Measurements from ENCODE around the gene SAA2.
"Not testable (repeated sequence)": the region's sequence is repeated elsewhere in the genome, so short reads cannot be mapped to it uniquely, and the experiment has no call there.

DNA sequence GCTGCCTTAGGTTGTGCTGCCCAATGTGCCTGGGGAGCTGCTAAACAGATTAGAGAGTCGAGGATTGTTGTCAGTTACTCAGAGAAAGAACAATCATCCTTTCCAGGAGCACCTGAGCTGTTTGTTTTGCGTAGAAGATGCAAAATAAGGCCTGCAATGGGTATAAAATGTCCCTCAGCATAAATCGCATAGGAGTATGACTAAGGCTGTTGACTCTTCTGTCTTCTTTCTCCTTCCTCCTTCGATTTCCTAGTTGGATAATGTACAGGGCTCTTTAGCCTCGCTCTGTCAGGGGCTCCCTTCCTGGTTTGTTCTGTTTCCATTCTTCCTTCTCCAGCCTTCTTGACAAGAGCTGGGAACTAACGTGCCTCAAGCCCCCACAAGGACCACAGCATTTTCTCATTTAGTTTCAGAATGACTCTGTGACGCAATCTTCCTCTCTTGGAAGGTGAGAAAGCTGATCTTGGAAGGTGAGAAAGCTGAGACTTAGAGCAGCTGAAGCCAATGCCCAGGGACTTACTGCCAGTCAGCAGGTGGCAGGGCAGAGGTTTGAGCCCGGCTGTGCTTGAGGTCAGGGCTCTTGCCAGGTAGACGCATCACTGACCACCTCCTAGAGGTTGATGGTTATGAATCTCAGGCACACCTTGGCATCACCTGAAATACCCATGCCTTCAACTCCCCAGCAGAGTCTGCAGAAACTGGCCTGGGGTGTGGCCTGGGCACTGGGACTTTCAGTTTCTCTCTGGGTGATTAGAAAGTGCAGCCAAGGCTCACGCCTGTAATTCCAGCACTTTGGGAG lies 19.1 kb upstream of the SAA2 start:
- TF ChIP-seq CTCF (conservative IDR thresholded peaks at IDR 0.05; ENCODE audit: low read depth, low read length); EZH2 (IDR thresholded peaks at IDR 0.05; ENCODE audit: borderline replicate concordance, low read depth, low read length, poor library complexity, severe bottlenecking): not testable (repeated sequence)

All from A673 (cell line).